Right lobe of liver (tissue), 6 donors: ENCODE data around the gene SYNJ2. TPM values are rescaled to one million over a fixed set of nuclear protein-coding genes. Genes with fewer than 3 reads are reported as not detected.

Experiments used
- ATAC-seq, 4 donors: fragments of 200-7000 bp; cut with Tn5 transposase; one replicate each; pipeline ENCODE4 v1.9.1; 2020; ENCODE audit warnings: mild to moderate bottlenecking in 4 of 4, moderate library complexity in 4 of 4
- DNase-seq, 3 donors: peaks; one replicate each; pipeline ENCODE4 v3.0.0-alpha.2; 2020
- H3K27ac ChIP-seq, 3 donors: fragments of 200-600 bp; one replicate each; pipeline ENCODE4 v1.8.0; 2022
- H3K27me3 ChIP-seq, 2 donors: fragments of 200-600 bp; one replicate each; pipeline ENCODE4 v1.8.0; 2022
- H3K36me3 ChIP-seq, 4 donors: fragments of 200-600 bp; sonication (generic) in 1 of 4; one replicate each; pipeline versions ENCODE4 v1.5.1 to v1.8.0; 2017 to 2022; ENCODE audit warnings: control low read depth in 1 of 4
- H3K4me1 ChIP-seq, 4 donors: fragments of 200-600 bp; sonication (generic) in 1 of 4; one replicate each; pipeline versions ENCODE4 v1.5.1 to v1.8.0; 2017 to 2022; ENCODE audit warnings: control low read depth in 1 of 4
- H3K4me3 ChIP-seq, 3 donors: fragments of 200-600 bp; one replicate each; pipeline ENCODE4 v1.8.0; 2022
- H3K9me3 ChIP-seq, 4 donors: fragments of 200-600 bp; sonication (generic) in 1 of 4; one replicate each; pipeline versions ENCODE4 v1.5.1 to v1.8.0; 2017 to 2022; ENCODE audit warnings: control low read depth in 1 of 4
- POLR2A ChIP-seq: fragments of 450-650 bp; IDR thresholded peaks from one replicate; pipeline ENCODE4 v1.6.1; 2017; ENCODE audit warnings: antibody characterized with exemption, mild to moderate bottlenecking
- WGBS: methylation state at CpG from one replicate; pipeline ENCODE4 v1.1.6; 2018; ENCODE audit warnings: low coverage, low lambda C conversion rate; ENCODE audit not compliant: insufficient coverage; ENCODE audit errors: missing lambda C conversion rate; 5-methylcytosine and 5-hydroxymethylcytosine counted together
- intact Hi-C, 2 donors: fragments of 100-400 bp; cut with DNase I; formaldehyde crosslinking; loops; one replicate each; pipeline versions ENCODE4 v1.11.2 to v1.14.1; 2022
- total RNA-seq, 6 experiments: library from RNA; depleted of rRNA in 2 of 6; stranded (reverse); fragments of >200 nt in 2 of 6; fragmentation: NEBNext Ultra II Directional in 3 of 6; extraction: Animal tissue kit (Norgen Biotek cat#: 25700) in 3 of 6; gene quantifications; one replicate each; pipeline versions ENCODE4 v1.1.0 to v1.2.4, GENCODE V29; 2016 to 2023
- TF ChIP-seq, protein P1 (sequence below), 4 donors: fragments of 200-600 bp in 3 of 4; fragments of 450-650 bp in 1 of 4; IDR thresholded peaks; one replicate each; pipeline versions ENCODE4 v1.5.1 to v1.8.0; 2016 to 2022; ENCODE audit warnings: antibody characterized with exemption in 4 of 4, mild to moderate bottlenecking in 2 of 4
- donor health status: DM: no; HTN: yes; CAD: no.
- donor health status: DM: no; HTN: no; CAD: no.
- donor health status: DM: no; HTN: no; CAD: no.
- donor health status: DM: no; HTN: yes; CAD: no.
- donor health status: DM: no; HTN: yes; CAD: no.

The SYNJ2 gene
- total RNA-seq, 6 experiments from 2014 or later = 3.2 to 7.4 (median 4.2) TPM

DNA sequence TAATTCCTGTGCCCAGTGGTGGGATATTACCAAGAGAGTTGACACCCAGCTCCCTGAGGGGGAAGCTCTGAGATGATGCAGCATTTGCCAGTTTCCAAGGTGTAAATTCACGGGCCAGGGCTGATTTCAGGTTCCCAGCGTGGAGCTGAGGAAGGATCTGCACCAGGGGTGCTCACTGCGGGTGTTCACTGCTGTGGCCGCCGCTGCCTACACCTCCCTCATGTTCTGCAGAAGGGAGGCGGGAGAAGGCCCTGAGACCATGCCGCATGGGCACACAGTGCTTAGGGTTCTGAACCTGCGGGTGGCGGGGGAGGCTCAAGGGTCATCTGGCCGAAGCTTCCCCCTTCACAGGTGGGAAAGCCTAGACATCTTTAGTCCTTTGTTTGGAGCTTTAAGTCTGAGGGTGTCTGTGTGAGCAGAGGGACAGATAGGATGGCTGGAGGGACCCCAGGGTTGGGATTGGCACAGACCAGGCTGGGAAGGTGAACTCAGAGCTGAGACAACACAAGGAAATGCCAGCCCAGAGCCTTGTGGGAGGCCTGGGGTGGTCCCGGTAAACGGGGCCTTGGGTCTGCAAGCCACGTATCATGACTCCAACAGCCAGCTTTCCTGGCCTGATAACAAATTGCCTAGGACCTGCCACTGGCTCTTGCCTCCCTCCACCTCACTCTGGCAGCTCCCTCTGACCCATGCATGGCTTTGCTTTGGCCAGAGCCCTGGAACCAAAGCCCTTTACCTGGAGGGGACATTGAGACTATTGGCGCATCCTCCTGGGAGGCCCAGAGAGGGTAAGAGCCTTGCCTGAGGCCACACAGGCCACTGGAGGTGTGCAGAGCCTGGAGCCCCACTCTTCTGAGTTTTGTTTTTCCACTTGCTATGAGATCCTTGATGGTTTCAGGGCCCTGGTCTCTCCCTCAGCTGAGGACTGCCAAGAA lies 40.4 kb downstream of the SYNJ2 start:
- DNase-seq (peak in 1 of 3 donors; percentile 13), ATAC-seq (no peak)
- no peaks in the 10 kb centered on the region for H3K4me1 ChIP-seq
- TF ChIP-seq, protein P1, sequence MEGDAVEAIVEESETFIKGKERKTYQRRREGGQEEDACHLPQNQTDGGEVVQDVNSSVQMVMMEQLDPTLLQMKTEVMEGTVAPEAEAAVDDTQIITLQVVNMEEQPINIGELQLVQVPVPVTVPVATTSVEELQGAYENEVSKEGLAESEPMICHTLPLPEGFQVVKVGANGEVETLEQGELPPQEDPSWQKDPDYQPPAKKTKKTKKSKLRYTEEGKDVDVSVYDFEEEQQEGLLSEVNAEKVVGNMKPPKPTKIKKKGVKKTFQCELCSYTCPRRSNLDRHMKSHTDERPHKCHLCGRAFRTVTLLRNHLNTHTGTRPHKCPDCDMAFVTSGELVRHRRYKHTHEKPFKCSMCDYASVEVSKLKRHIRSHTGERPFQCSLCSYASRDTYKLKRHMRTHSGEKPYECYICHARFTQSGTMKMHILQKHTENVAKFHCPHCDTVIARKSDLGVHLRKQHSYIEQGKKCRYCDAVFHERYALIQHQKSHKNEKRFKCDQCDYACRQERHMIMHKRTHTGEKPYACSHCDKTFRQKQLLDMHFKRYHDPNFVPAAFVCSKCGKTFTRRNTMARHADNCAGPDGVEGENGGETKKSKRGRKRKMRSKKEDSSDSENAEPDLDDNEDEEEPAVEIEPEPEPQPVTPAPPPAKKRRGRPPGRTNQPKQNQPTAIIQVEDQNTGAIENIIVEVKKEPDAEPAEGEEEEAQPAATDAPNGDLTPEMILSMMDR (IDR thresholded peaks at IDR 0.05) = no peak
- TF ChIP-seq POLR2A = no peak
- H3K27ac ChIP-seq = no peak overlapping the region
- no peak overlapping the region for H3K4me3 ChIP-seq
- H3K27me3 ChIP-seq = no peaks in the 10 kb centered on the region
- intact Hi-C loops = no loop called here
- no peaks in the 10 kb centered on the region for H3K36me3 ChIP-seq
- H3K9me3 ChIP-seq = no peaks in the 10 kb centered on the region
- WGBS = no CpG with 5 or more reads among the region's 14 CpGs

DNA sequence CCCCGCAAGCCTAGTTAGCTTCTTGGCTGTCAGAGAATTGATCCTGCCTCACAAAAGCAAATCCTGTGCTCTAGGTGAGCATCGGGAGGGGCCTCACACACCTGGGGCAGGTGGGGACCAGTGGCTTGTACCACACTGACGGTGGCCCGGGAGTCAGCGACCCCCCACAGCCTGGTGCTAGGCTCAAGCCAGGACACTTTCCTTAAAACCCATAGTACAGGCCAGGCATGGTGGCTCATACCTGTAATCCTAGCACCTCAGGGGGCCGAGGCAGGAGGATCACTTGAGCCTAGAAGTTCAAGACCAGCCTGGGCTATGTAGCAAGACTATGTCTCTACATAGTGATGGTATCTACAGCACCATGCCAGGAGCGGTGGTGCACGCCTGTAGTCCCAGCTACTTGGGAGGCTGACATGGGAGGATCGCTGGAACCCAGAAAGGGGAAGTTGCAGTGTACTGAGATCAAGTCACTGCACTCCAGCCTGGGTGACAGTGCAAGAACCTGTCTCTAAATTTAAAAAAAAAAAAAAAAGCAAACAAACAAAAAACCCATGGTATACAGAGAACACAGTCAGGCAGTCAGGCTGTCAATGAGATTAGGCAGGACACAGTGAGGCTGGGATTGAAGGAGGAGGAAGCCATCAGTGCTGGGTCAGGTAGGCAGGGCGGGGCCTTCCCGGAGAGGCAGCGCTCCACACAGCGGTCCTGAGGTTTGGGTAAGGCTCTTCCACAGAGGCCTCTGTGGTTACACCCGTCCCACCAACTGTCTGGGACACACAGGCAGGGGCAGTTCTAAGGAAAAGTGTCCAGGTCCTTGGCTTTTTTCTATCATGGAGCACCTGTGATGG lies 41.3 kb downstream of the SYNJ2 start:
- 90% methylated on average over 2 of the region's 14 CpGs for WGBS
- no peaks in the 10 kb centered on the region for H3K36me3 ChIP-seq
- H3K4me1 ChIP-seq = no peaks in the 10 kb centered on the region
- DNase-seq = peak in 1 of 3 donors; percentile 14
- no peak overlapping the region for H3K4me3 ChIP-seq
- no peaks in the 10 kb centered on the region for H3K9me3 ChIP-seq
- no peak overlapping the region for H3K27ac ChIP-seq
- H3K27me3 ChIP-seq = no peaks in the 10 kb centered on the region
- no peak for TF ChIP-seq POLR2A
- TF ChIP-seq, protein P1 (IDR thresholded peaks at IDR 0.05) = no peak
- intact Hi-C loops = no loop called here
- no peak for ATAC-seq

DNA sequence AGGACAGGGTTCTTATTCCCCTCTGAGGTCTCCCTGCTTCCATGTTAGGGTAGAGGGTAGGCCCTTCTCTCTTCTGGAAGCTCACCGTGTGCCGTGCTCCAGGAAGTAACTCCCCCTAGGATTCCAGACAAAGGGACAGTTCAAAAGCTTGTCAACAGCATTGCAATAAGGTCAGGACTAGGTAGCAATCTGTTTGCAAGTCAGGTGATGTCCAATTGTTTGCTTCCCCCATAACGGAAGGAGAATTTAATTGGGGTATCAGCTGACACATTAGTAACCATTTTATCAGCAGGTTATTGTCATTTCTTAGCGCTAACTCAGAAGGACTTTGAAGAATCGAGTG lies 41.9 kb downstream of the SYNJ2 start:
- intact Hi-C loops = no loop called here
- no peak for ATAC-seq
- no peaks in the 10 kb centered on the region for H3K27me3 ChIP-seq
- H3K4me3 ChIP-seq = no peak overlapping the region
- TF ChIP-seq, protein P1 (IDR thresholded peaks at IDR 0.05) = no peak
- TF ChIP-seq POLR2A = no peak
- no peaks in the 10 kb centered on the region for H3K9me3 ChIP-seq
- H3K36me3 ChIP-seq = no peaks in the 10 kb centered on the region
- WGBS = 78% methylated on average over 3 of the region's 5 CpGs
- no peaks in the 10 kb centered on the region for H3K4me1 ChIP-seq
- H3K27ac ChIP-seq = no peak overlapping the region
- no peak for DNase-seq

DNA sequence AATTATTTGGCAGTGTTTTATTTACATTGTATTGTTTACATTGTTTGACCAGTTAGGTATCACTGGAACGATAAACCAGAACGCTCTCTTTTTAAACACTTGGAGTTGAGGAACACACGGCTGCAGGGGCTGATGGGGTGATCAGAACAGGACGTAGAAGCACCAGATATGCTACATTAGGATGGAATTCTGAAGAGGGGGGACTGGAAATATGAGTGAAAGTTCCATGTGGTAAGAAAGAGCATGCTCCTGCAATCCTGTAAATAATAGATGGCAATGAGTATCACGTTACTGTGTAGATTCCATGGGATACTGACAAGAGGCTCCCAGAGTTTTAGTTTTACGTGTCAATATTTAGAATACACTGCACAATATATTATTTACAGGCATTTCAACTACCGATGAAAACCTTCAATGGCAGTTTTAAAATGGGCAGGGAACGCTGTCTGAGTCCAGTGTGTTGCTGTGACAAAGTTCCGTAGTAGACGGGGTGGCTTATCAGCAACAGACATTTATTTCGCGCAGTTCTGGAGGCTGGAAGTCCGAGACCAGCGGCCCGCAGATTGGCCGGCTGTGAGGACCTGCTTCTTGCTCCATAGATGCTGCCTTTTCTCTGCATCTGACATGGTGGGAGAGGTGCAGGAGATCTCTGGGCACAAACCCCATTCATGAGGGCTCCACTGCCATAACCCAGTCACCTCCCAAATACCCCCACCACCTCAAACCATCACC lies 43.1 kb downstream of the SYNJ2 start:
- Histone ChIP-seq H3K4me1 (no peaks in the 10 kb centered on the region), H3K27ac (no peak overlapping the region), H3K27me3 (no peaks in the 10 kb centered on the region), H3K36me3 (no peaks in the 10 kb centered on the region), H3K4me3 (no peak overlapping the region), H3K9me3 (no peaks in the 10 kb centered on the region)
- 74% methylated on average over 15 of the region's 16 CpGs for WGBS
- TF ChIP-seq, protein P1 (IDR thresholded peaks at IDR 0.05) = no peak
- no peak for TF ChIP-seq POLR2A
- DNase-seq (no peak), ATAC-seq (no peak)
- intact Hi-C loops = no loop called here
